ENCODE results near the gene EXOG.

- TF ChIP-seq POLR2A (IDR thresholded peaks at IDR 0.05; ENCODE audit: low read length) = no peak
- TF ChIP-seq GATA1 (IDR thresholded peaks at IDR 0.05; ENCODE audit: low read depth, low read length) = no peak
Observed at GRCh38 chr3:38488949-38489348, 7.2 kb upstream of the EXOG start.

All from erythroblast (primary cell).